K562 (cell line): ENCODE results near the gene INPP5D. TPM values are rescaled to one million over a fixed set of nuclear protein-coding genes. Genes with fewer than 3 reads are reported as not detected.

Experiments
- ATAC-seq: fragments of 200-7000 bp; cut with Tn5 transposase; 3 replicates; pipeline ENCODE4 v1.9.1; 2020; ENCODE audit warnings: moderate library complexity
- BruUV-seq: library from RNA; stranded (reverse); fragments of 400-500 nt; replicated peaks from 2 replicates; lab custom pipeline; 2021; lab: Mats Ljungman, UMichigan
- CTCF ChIA-PET: fragments of 300-600 bp; formaldehyde crosslinking; extraction: SDS; loops from one replicate; lab custom pipeline; 2021; ENCODE audit warnings: low intra/inter-chr PET ratio; lab: Yijun Ruan, JAX
- POLR2A ChIA-PET: fragments of 300-600, 350-650 bp; sonication (Branson Sonifier 250); formaldehyde crosslinking; extraction: SDS; loops from one replicate; lab custom pipeline; 2021; ENCODE audit warnings: antibody characterized with exemption, inconsistent platforms; lab: Yijun Ruan, JAX
- DNase-seq, 4 experiments: peaks; one replicate each; pipeline versions ENCODE4 v3.0.0 to v3.0.0-alpha.2; 2011 to 2018; ENCODE audit warnings: low spot score in 3 of 4, mixed read lengths in 3 of 4; ENCODE audit errors: extremely low read depth in 1 of 4
- FAIRE-seq: peaks from 2 replicates; lab custom pipeline; 2011; peaks lifted over from hg19 to GRCh38; lab: Jason Lieb, UNC
- H2AFZ ChIP-seq: 2 replicates; pipeline ENCODE4 v1.6.0; 2011; ENCODE audit warnings: low read depth, low read length, control low read depth, inconsistent platforms
- H3K27ac ChIP-seq: fragments of 200-600 bp; 3 replicates; pipeline ENCODE4 v1.8.0; 2011; ENCODE audit warnings: low read depth, mild to moderate bottlenecking, control low read depth, inconsistent platforms, low read length, moderate library complexity, mixed read lengths; ENCODE audit errors: extremely low read depth
- H3K27me3 ChIP-seq, 2 experiments: fragments of 300-600 bp in 1 of 2; 2 replicates in 1 of 2; 3 replicates in 1 of 2; pipeline versions ENCODE4 v1.6.0 to v1.8.0; 2011; ENCODE audit warnings: inconsistent platforms in 2 of 2, low read length in 2 of 2, mild to moderate bottlenecking in 1 of 2, mixed read lengths in 1 of 2, moderate library complexity in 1 of 2; ENCODE audit not compliant: control insufficient read depth in 2 of 2, insufficient read depth in 2 of 2
- H3K36me3 ChIP-seq: fragments of 300-600 bp; 3 replicates; pipeline ENCODE4 v1.8.0; 2011; ENCODE audit warnings: mild to moderate bottlenecking, low read length, inconsistent platforms; ENCODE audit not compliant: control insufficient read depth, insufficient read depth
- H3K4me1 ChIP-seq, 2 experiments: fragments of 200-600 bp in 1 of 2; replicated peaks in 1 of 2; 2 replicates in 1 of 2; 3 replicates in 1 of 2; pipeline versions ENCODE4 v1.5.1 to v1.8.0; 2011; ENCODE audit warnings: inconsistent platforms in 2 of 2, low read length in 2 of 2, mild to moderate bottlenecking in 1 of 2, mixed read lengths in 1 of 2, moderate library complexity in 1 of 2; ENCODE audit not compliant: control insufficient read depth in 2 of 2, insufficient read depth in 2 of 2
- H3K4me2 ChIP-seq: 2 replicates; pipeline ENCODE4 v1.6.1; 2011; ENCODE audit warnings: low read length, control low read depth, inconsistent platforms, mixed read lengths; ENCODE audit not compliant: insufficient read depth
- H3K4me3 ChIP-seq: fragments of 200-600 bp; sonication (generic), shearing (Covaris generic); 2 replicates; pipeline ENCODE4 v1.5.1; 2016; ENCODE audit warnings: control low read depth, inconsistent platforms
- H3K79me2 ChIP-seq: fragments of 200-600 bp; 3 replicates; pipeline ENCODE4 v1.8.0; 2011; ENCODE audit warnings: low read length, inconsistent platforms; ENCODE audit not compliant: control insufficient read depth, insufficient read depth
- H3K9ac ChIP-seq, 2 experiments: 2 replicates each; pipeline versions ENCODE4 v1.6.0 to v1.6.1; 2011; ENCODE audit warnings: low read depth in 2 of 2, low read length in 2 of 2, control low read depth in 1 of 2, inconsistent platforms in 1 of 2, mild to moderate bottlenecking in 1 of 2, mixed read lengths in 1 of 2; ENCODE audit not compliant: insufficient read depth in 1 of 2
- H3K9me1 ChIP-seq: one replicate; pipeline ENCODE4 v1.6.0; 2011; ENCODE audit warnings: inconsistent platforms, mild to moderate bottlenecking, low read length, moderate library complexity; ENCODE audit not compliant: control insufficient read depth, insufficient read depth
- H3K9me3 ChIP-seq: replicated peaks from 2 replicates; pipeline ENCODE4 v1.5.1; 2011; ENCODE audit warnings: low read depth, low read length, inconsistent platforms; ENCODE audit not compliant: control insufficient read depth, insufficient read depth
- H4K20me1 ChIP-seq: replicated peaks from 2 replicates; pipeline ENCODE4 v1.6.1; 2011; ENCODE audit warnings: low read length, inconsistent platforms, mixed read lengths; ENCODE audit not compliant: control insufficient read depth, insufficient read depth
- BCOR ChIP-seq: fragments of 450-650 bp; IDR thresholded peaks from 2 replicates; pipeline ENCODE4 v1.6.1; 2016
- CBX1 ChIP-seq: sonication (generic); IDR thresholded peaks from 2 replicates; pipeline ENCODE4 v1.6.1; 2016; ENCODE audit warnings: antibody characterized with exemption, low read depth, mild to moderate bottlenecking
- ELF4 ChIP-seq: fragments of 450-650 bp; formaldehyde crosslinking; IDR thresholded peaks from 2 replicates; pipeline ENCODE4 v1.4.0; 2022; ENCODE audit warnings: missing genetic modification characterization
- FOXP1 ChIP-seq: sonication (generic); formaldehyde crosslinking; IDR thresholded peaks from 2 replicates; pipeline ENCODE4 v1.8.0; 2022; ENCODE audit warnings: mild to moderate bottlenecking, missing genetic modification reagents
- HLTF ChIP-seq: fragments of 450-650 bp; IDR thresholded peaks from 2 replicates; pipeline ENCODE4 v1.6.1; 2016
- HMGN3 ChIP-seq: IDR thresholded peaks from 2 replicates; pipeline ENCODE4 v1.6.1; 2011; ENCODE audit warnings: borderline replicate concordance, low read depth, mild to moderate bottlenecking, mixed read lengths, low read length; ENCODE audit not compliant: insufficient read length; ENCODE audit errors: extremely low read depth
- IFI16 ChIP-seq: fragments of 250-450 bp; sonication (Bioruptor Pico); IDR thresholded peaks from 2 replicates; pipeline ENCODE4 v2.1.2; 2022; ENCODE audit warnings: mild to moderate bottlenecking, inconsistent platforms
- NCOA4 ChIP-seq: fragments of 450-650 bp; IDR thresholded peaks from 2 replicates; pipeline ENCODE4 v1.6.1; 2018; ENCODE audit warnings: mild to moderate bottlenecking; ENCODE audit not compliant: partially characterized antibody
- RB1 ChIP-seq: fragments of 450-650 bp; IDR thresholded peaks from 2 replicates; pipeline ENCODE4 v1.6.1; 2017; ENCODE audit warnings: low read depth, mild to moderate bottlenecking
- RFX5 ChIP-seq: IDR thresholded peaks from 2 replicates; pipeline ENCODE4 v1.6.1; 2011; ENCODE audit warnings: low read depth, mild to moderate bottlenecking, improper control_type of control experiment, low read length
- SP2 ChIP-seq: IDR thresholded peaks from 2 replicates; pipeline ENCODE4 v1.6.1; 2011; ENCODE audit warnings: mild to moderate bottlenecking, low read depth, low read length, moderate library complexity; ENCODE audit not compliant: poor library complexity, severe bottlenecking; ENCODE audit errors: extremely low read depth
- TAF1 ChIP-seq: IDR thresholded peaks from 2 replicates; pipeline ENCODE4 v1.6.1; 2011; ENCODE audit warnings: mild to moderate bottlenecking, low read length, moderate library complexity; ENCODE audit not compliant: insufficient read depth, control insufficient read depth, severe bottlenecking; ENCODE audit errors: extremely low read depth
- TAF9B ChIP-seq: fragments of 450-650 bp; IDR thresholded peaks from 2 replicates; pipeline ENCODE4 v1.6.1; 2018; ENCODE audit warnings: mild to moderate bottlenecking; ENCODE audit not compliant: partially characterized antibody
- ZNF124 ChIP-seq: sonication (generic); formaldehyde crosslinking; IDR thresholded peaks from 2 replicates; pipeline ENCODE4 v1.8.1; 2022; ENCODE audit warnings: missing genetic modification reagents
- ZNF133 ChIP-seq: fragments of 250-450 bp; sonication (Bioruptor Pico); IDR thresholded peaks from 2 replicates; pipeline ENCODE4 v1.4.0; 2020; ENCODE audit warnings: mild to moderate bottlenecking
- ZNF507 ChIP-seq: conservative IDR thresholded peaks from 2 replicates; pipeline ENCODE4 v1.6.1; 2017; ENCODE audit warnings: missing genetic modification characterization, missing compliant biosample characterization
- ZNF551 ChIP-seq: fragments of 250-450 bp; sonication (Bioruptor Pico); IDR thresholded peaks from 2 replicates; pipeline ENCODE4 v1.5.0; 2021; ENCODE audit warnings: mild to moderate bottlenecking, moderate library complexity
- ZNF785 ChIP-seq: fragments of 250-450 bp; sonication (Bioruptor Pico); IDR thresholded peaks from 2 replicates; pipeline ENCODE4 v1.4.0; 2020; ENCODE audit warnings: mild to moderate bottlenecking
- WGBS: fragments of 100-300 bp; shearing (Covaris generic); methylation state at CpG from one replicate; pipeline ENCODE4 v1.1.6; 2016; ENCODE audit warnings: low coverage, mixed read lengths; ENCODE audit not compliant: insufficient coverage; ENCODE audit errors: missing lambda C conversion rate; 5-methylcytosine and 5-hydroxymethylcytosine counted together
- in situ Hi-C: fragments of 300-500 bp; cut with MboI; formaldehyde crosslinking; loops from 4 replicates; pipeline ENCODE4 v1.15.0; 2018; ENCODE audit warnings: inconsistent platforms, mixed read lengths
- intact Hi-C: fragments of 100-400 bp; cut with micrococcal nuclease; formaldehyde crosslinking; loops from 2 replicates; pipeline ENCODE4 v1.14.2; 2022
- polyA plus RNA-seq, 8 experiments: library from polyadenylated mRNA; depleted of rRNA in 4 of 8; stranded (reverse) in 5 of 8; unstranded in 3 of 8; fragments of >200 nt; fragmentation: Nextera tagmentation in 2 of 8; fragmentation: Illumina TruSeq in 1 of 8; extraction: Ambion mirVana in 2 of 8; extraction: Trizol in 1 of 8; gene quantifications; 2 replicates each; pipeline versions ENCODE4 v1.2.1 to v1.2.3, GENCODE V29; 2011 to 2014; ENCODE audit warnings: inconsistent platforms in 1 of 8, missing spikeins in 1 of 8
- total RNA-seq, 7 experiments: library from RNA; depleted of rRNA in 6 of 7; stranded (reverse); fragments of >200 nt in 6 of 7; fragmentation: Illumina TruSeq in 2 of 7; extraction: Trizol in 2 of 7; gene quantifications; 2 replicates each; pipeline versions ENCODE4 v1.2.1 to v1.2.3, GENCODE V29; 2011 to 2021; ENCODE audit warnings: low replicate concordance in 1 of 7
- TF ChIP-seq, protein P1 (sequence below): sonication (generic); formaldehyde crosslinking; IDR thresholded peaks from 2 replicates; pipeline ENCODE4 v1.5.0; 2020; ENCODE audit warnings: missing genetic modification reagents
- TF ChIP-seq, protein P2 (sequence below): fragments of 450-650 bp; IDR thresholded peaks from 2 replicates; pipeline ENCODE4 v1.6.1; 2017; ENCODE audit warnings: antibody characterized with exemption, mild to moderate bottlenecking

Gene INPP5D
- total and polyA plus RNA-seq, 9 of the 15 experiments (the other 6 are each of a cell fraction or from before 2014, with no cell fraction given), result 0.55 to 6.2 (median 2.2) TPM

DNA sequence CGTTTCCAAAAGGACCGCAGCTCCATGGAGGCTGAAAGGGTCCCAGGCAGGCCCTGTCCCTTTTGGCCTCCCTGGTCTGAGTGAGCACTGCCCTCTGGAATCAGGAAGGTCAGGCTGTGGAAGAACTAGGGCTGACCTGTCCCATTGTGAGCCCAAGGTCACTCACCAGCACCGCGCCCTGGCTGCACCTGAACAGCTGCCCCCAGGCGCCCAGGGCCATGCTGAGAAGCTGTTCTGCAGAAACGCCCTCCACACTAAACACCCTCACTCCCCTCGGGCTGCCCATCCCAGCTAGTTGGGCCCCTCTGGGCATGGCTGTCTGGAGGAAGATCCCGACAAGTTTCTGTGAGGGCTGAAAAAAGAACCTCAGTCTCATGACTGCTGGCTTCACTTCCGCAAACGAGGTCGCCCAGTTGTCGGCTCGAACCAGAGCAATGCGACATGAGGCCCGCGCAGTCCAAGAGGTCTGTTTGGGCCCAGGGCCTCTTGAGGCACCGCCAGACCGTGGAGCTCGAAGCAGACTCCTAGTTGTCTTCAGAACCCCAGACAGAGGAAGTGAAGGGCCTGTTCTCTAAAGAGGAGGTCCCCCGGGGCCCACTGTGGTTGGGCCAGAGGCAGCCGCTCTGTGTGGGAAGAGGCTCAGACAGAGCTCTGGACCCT, 64.4 kb downstream of the INPP5D start:
- in situ Hi-C loops, result no loop called here
- Histone ChIP-seq H3K9me3 (no peaks in the 10 kb centered on the region), H3K9me1 (no peaks in the 10 kb centered on the region), H3K27me3 (no peaks in the 10 kb centered on the region; a peak in 1 of 5 replicates), H2AFZ (no peak overlapping the region), H3K79me2 (no peaks in the 10 kb centered on the region), H3K4me2 (no peak overlapping the region), H3K27ac (no peak overlapping the region), H3K36me3 (no peaks in the 10 kb centered on the region), H4K20me1 (no peaks in the 10 kb centered on the region), H3K4me3 (no peak overlapping the region), H3K9ac (peak overlapping the region in 1 of 2 experiments; percentile 26; a peak in 2 of 4 replicates), H3K4me1 (peaks cover 0 to 7% of the 10 kb centered on the region in 2 experiments; a peak in 2 of 5 replicates)
- intact Hi-C loops, result no loop called here
- POLR2A ChIA-PET, result no interaction called here
- ATAC-seq (no peak), FAIRE-seq (no peak), DNase-seq (no peak)
- CTCF ChIA-PET, result no interaction called here
- WGBS, result 85% methylated on average over 12 of the region's 21 CpGs
- no TSS peak for BruUV-seq
- TF ChIP-seq RFX5 (no peak), ZNF124 (CRISPR knock-in tag) (no peak), ZNF133 (CRISPR knock-in tag) (no peak), ZNF507 (tag) (no peak), TAF1 (no peak), TAF9B (no peak), ELF4 (CRISPR knock-in tag) (no peak), HMGN3 (no peak), NCOA4 (no peak), RB1 (no peak), IFI16 (CRISPR knock-in tag) (no peak), ZNF785 (CRISPR knock-in tag) (no peak), FOXP1 (CRISPR knock-in tag) (no peak), BCOR (no peak), ZNF551 (CRISPR knock-in tag) (no peak), HLTF (no peak), SP2 (no peak), CBX1 (no peak)
- TF ChIP-seq, protein P1, sequence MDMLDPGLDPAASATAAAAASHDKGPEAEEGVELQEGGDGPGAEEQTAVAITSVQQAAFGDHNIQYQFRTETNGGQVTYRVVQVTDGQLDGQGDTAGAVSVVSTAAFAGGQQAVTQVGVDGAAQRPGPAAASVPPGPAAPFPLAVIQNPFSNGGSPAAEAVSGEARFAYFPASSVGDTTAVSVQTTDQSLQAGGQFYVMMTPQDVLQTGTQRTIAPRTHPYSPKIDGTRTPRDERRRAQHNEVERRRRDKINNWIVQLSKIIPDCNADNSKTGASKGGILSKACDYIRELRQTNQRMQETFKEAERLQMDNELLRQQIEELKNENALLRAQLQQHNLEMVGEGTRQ (CRISPR knock-in tag), result no peak
- TF ChIP-seq, protein P2, sequence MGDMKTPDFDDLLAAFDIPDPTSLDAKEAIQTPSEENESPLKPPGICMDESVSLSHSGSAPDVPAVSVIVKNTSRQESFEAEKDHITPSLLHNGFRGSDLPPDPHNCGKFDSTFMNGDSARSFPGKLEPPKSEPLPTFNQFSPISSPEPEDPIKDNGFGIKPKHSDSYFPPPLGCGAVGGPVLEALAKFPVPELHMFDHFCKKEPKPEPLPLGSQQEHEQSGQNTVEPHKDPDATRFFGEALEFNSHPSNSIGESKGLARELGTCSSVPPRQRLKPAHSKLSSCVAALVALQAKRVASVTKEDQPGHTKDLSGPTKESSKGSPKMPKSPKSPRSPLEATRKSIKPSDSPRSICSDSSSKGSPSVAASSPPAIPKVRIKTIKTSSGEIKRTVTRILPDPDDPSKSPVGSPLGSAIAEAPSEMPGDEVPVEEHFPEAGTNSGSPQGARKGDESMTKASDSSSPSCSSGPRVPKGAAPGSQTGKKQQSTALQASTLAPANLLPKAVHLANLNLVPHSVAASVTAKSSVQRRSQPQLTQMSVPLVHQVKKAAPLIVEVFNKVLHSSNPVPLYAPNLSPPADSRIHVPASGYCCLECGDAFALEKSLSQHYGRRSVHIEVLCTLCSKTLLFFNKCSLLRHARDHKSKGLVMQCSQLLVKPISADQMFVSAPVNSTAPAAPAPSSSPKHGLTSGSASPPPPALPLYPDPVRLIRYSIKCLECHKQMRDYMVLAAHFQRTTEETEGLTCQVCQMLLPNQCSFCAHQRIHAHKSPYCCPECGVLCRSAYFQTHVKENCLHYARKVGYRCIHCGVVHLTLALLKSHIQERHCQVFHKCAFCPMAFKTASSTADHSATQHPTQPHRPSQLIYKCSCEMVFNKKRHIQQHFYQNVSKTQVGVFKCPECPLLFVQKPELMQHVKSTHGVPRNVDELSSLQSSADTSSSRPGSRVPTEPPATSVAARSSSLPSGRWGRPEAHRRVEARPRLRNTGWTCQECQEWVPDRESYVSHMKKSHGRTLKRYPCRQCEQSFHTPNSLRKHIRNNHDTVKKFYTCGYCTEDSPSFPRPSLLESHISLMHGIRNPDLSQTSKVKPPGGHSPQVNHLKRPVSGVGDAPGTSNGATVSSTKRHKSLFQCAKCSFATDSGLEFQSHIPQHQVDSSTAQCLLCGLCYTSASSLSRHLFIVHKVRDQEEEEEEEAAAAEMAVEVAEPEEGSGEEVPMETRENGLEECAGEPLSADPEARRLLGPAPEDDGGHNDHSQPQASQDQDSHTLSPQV, result no peak
- TF ChIP-seq, all 486 proteins: peak for 0
